DND-41 (cell line): ENCODE measurements around the gene EEIG1.

Source experiments
- ATAC-seq: fragments of 200-7000 bp; cut with Tn5 transposase; 3 replicates; pipeline ENCODE4 v1.9.1; 2021; ENCODE audit warnings: low read depth; ENCODE audit not compliant: insufficient read depth
- DNase-seq: peaks from one replicate; pipeline ENCODE4 v3.0.0-alpha.2; 2020
- H2AFZ ChIP-seq: 2 replicates; pipeline ENCODE4 v1.6.0; 2012; ENCODE audit warnings: low read depth, low read length
- H3K27ac ChIP-seq: 2 replicates; pipeline ENCODE4 v1.5.1; 2012; ENCODE audit warnings: low read length, inconsistent platforms
- H3K27me3 ChIP-seq: fragments of 200-600 bp; sonication (generic); 2 replicates; pipeline ENCODE4 v1.6.0; 2012; ENCODE audit warnings: low read length, mild to moderate bottlenecking, inconsistent platforms; ENCODE audit not compliant: insufficient read depth, poor library complexity
- H3K36me3 ChIP-seq: 2 replicates; pipeline ENCODE4 v1.5.1; 2012; ENCODE audit warnings: low read length, inconsistent platforms; ENCODE audit not compliant: insufficient read depth
- H3K4me1 ChIP-seq: 2 replicates; pipeline ENCODE4 v1.5.1; 2012; ENCODE audit warnings: mild to moderate bottlenecking, low read length; ENCODE audit not compliant: insufficient read depth
- H3K4me2 ChIP-seq: 2 replicates; pipeline ENCODE4 v1.6.0; 2012; ENCODE audit warnings: mild to moderate bottlenecking, moderate library complexity, low read length, inconsistent platforms; ENCODE audit not compliant: insufficient read depth
- H3K4me3 ChIP-seq, 2 experiments: fragments of 200-600 bp in 1 of 2; shearing (Covaris generic) in 1 of 2; 2 replicates each; pipeline ENCODE4 v1.5.1; 2012 to 2016; ENCODE audit warnings: inconsistent platforms in 2 of 2, low read length in 2 of 2, mild to moderate bottlenecking in 2 of 2, low read depth in 1 of 2, moderate library complexity in 1 of 2
- H3K79me2 ChIP-seq: 2 replicates; pipeline ENCODE4 v1.6.0; 2012; ENCODE audit warnings: low read length, inconsistent platforms; ENCODE audit not compliant: insufficient read depth
- H3K9ac ChIP-seq: 2 replicates; pipeline ENCODE4 v1.6.0; 2012; ENCODE audit warnings: low read depth, mild to moderate bottlenecking, inconsistent platforms, low read length, moderate library complexity
- H3K9me3 ChIP-seq: 2 replicates; pipeline ENCODE4 v1.5.1; 2012; ENCODE audit warnings: low read length, moderate library complexity, mild to moderate bottlenecking, inconsistent platforms; ENCODE audit not compliant: insufficient read depth, severe bottlenecking
- H4K20me1 ChIP-seq: 2 replicates; pipeline ENCODE4 v1.6.0; 2012; ENCODE audit warnings: low read length; ENCODE audit not compliant: insufficient read depth
- CTCF ChIP-seq: IDR thresholded peaks from 2 replicates; pipeline ENCODE4 v1.5.1; 2012; ENCODE audit warnings: borderline replicate concordance, low read length, moderate library complexity, mild to moderate bottlenecking; ENCODE audit not compliant: poor library complexity, severe bottlenecking; ENCODE audit errors: extremely low read depth
- EZH2 ChIP-seq: IDR thresholded peaks from 3 replicates; pipeline ENCODE4 v1.6.1; 2012; ENCODE audit warnings: borderline replicate concordance, low read depth, mild to moderate bottlenecking, moderate library complexity, low read length, inconsistent platforms; ENCODE audit not compliant: severe bottlenecking

The EEIG1 gene

GRCh38 chr9:128001151-128001778 is 20.5 kb upstream of the EEIG1 start:
- TF ChIP-seq CTCF = no peak
- no peak for TF ChIP-seq EZH2
- Histone ChIP-seq H3K27ac (no peak overlapping the region), H3K27me3 (no peaks in the 10 kb centered on the region), H3K9ac (no peak overlapping the region), H4K20me1 (no peaks in the 10 kb centered on the region), H3K79me2 (no peaks in the 10 kb centered on the region), H2AFZ (no peak overlapping the region), H3K4me1 (no peaks in the 10 kb centered on the region), H3K4me2 (no peak overlapping the region), H3K4me3 (no peak overlapping the region), H3K9me3 (no peaks in the 10 kb centered on the region), H3K36me3 (no peaks in the 10 kb centered on the region)
- ATAC-seq (no peak), DNase-seq (no peak)

- no peaks in the 10 kb centered on the region for H4K20me1 ChIP-seq
- H3K4me2 ChIP-seq = no peak overlapping the region
Observed at GRCh38 chr9:127999461-127999860, 18.7 kb upstream of the EEIG1 start.

GRCh38 chr9:127993721-127994120 is 12.9 kb upstream of the EEIG1 start:
- H3K4me1 ChIP-seq = no peaks in the 10 kb centered on the region
- TF ChIP-seq EZH2 = no peak
- TF ChIP-seq CTCF = no peak
- H3K4me3 ChIP-seq = no peak overlapping the region
- no peaks in the 10 kb centered on the region for H4K20me1 ChIP-seq
- no peaks in the 10 kb centered on the region for H3K9me3 ChIP-seq
- DNase-seq (no peak), ATAC-seq (no peak)
- no peak overlapping the region for H3K27ac ChIP-seq
- no peak overlapping the region for H3K9ac ChIP-seq
- H2AFZ ChIP-seq = no peak overlapping the region
- no peaks in the 10 kb centered on the region for H3K36me3 ChIP-seq
- no peak overlapping the region for H3K4me2 ChIP-seq
- H3K27me3 ChIP-seq = no peaks in the 10 kb centered on the region
- H3K79me2 ChIP-seq = no peaks in the 10 kb centered on the region

More at GRCh38 chr9:127999461-127999860, 18.7 kb upstream of the EEIG1 start:
- Histone ChIP-seq H3K79me2 (no peaks in the 10 kb centered on the region), H3K9me3 (no peaks in the 10 kb centered on the region), H3K4me3 (no peak overlapping the region), H3K27ac (no peak overlapping the region), H3K27me3 (no peaks in the 10 kb centered on the region), H3K9ac (no peak overlapping the region), H2AFZ (no peak overlapping the region), H3K4me1 (no peaks in the 10 kb centered on the region), H3K36me3 (no peaks in the 10 kb centered on the region)
- no peak for TF ChIP-seq CTCF
- TF ChIP-seq EZH2 = no peak
- ATAC-seq (no peak), DNase-seq (no peak)

GRCh38 chr9:127991757-127992274 is 11.0 kb upstream of the EEIG1 start:
- H3K4me3 ChIP-seq = no peak overlapping the region
- no peak overlapping the region for H3K27ac ChIP-seq
- DNase-seq = no peak
- H3K79me2 ChIP-seq = no peaks in the 10 kb centered on the region
- no peaks in the 10 kb centered on the region for H3K4me1 ChIP-seq
- H3K9ac ChIP-seq = no peak overlapping the region
- H2AFZ ChIP-seq = no peak overlapping the region
- H3K4me2 ChIP-seq = no peak overlapping the region
- no peaks in the 10 kb centered on the region for H3K9me3 ChIP-seq
- TF ChIP-seq CTCF = no peak
- TF ChIP-seq EZH2 = no peak
- H3K27me3 ChIP-seq = no peaks in the 10 kb centered on the region
- H3K36me3 ChIP-seq = no peaks in the 10 kb centered on the region
- no peak for ATAC-seq
- no peaks in the 10 kb centered on the region for H4K20me1 ChIP-seq
